Measurements from ENCODE around the gene NKX1-2. TPM values are rescaled to one million over a fixed set of nuclear protein-coding genes. Genes with fewer than 3 reads are reported as not detected.

NKX1-2 gene
- polyA plus RNA-seq, 1 of the 3 experiments (the other 2 are of a cell fraction), result not detected

GRCh38 chr10:124453960-124454610 is 4.2 kb upstream of the NKX1-2 start:
- Histone ChIP-seq H3K9me2 (no peaks in the 10 kb centered on the region), H3K4me3 (ENCODE audit: low read depth in 2 of 2, low read length in 1 of 2) (no peak overlapping the region), H3K27ac (ENCODE audit: low read depth in 2 of 2, low read length in 1 of 2) (no peak overlapping the region), H3K4me2 (no peak overlapping the region), H3K9ac (no peak overlapping the region), H3K9me3 (no peaks in the 10 kb centered on the region), H3K27me3 (ENCODE audit: insufficient read depth) (peaks cover 54% of the 10 kb centered on the region), H2AFZ (ENCODE audit: low read depth) (no peak overlapping the region), H3K79me2 (ENCODE audit: insufficient read depth) (no peaks in the 10 kb centered on the region), H3K36me3 (replicated peaks in 1 of 2; ENCODE audit: control insufficient read depth in 1 of 2, insufficient read depth in 2 of 2, low read length in 1 of 2) (no peaks in the 10 kb centered on the region), H3F3A (replicated peaks; ENCODE audit: insufficient read depth) (no peaks in the 10 kb centered on the region), H3K4me1 (ENCODE audit: control insufficient read depth in 1 of 2, insufficient read depth in 2 of 2, low read depth in 1 of 2, low read length in 1 of 2) (peaks cover 0 to 3% of the 10 kb centered on the region in 2 experiments; a peak in 1 of 4 replicates), H4K20me1 (ENCODE audit: insufficient read depth) (no peaks in the 10 kb centered on the region)
- DNase-seq, result no peak
- 30% methylated on average over 8 of the region's 8 CpGs for WGBS (ENCODE audit: low lambda C conversion rate)
- ChIA-PET CTCF (no interaction called here), POLR2A (interaction anchor here (0.6 kb wide), 1 partner anchor 40 kb away, joined by 3 read pairs; no protein-coding TSS in a partner anchor)
- no peak for TF ChIP-seq PBX3 (IDR thresholded peaks at IDR 0.05)
- TF ChIP-seq USF2 (IDR thresholded peaks at IDR 0.05; ENCODE audit: borderline replicate concordance, low read depth, low read length), result no peak
- no peak for TF ChIP-seq RFX5 (IDR thresholded peaks at IDR 0.05; ENCODE audit: low read length)
- TF ChIP-seq CHD2 (IDR thresholded peaks at IDR 0.05; ENCODE audit: low read length, partially characterized antibody), result no peak
- no peak for TF ChIP-seq MEF2A (IDR thresholded peaks at IDR 0.05; ENCODE audit: borderline replicate concordance, low read depth)
- TF ChIP-seq RXRA (IDR thresholded peaks at IDR 0.05; ENCODE audit: borderline replicate concordance, low read depth), result no peak
- no peak for TF ChIP-seq YY1 (IDR thresholded peaks at IDR 0.05; ENCODE audit: low read depth)
- no peak for TF ChIP-seq RAD21 (IDR thresholded peaks at IDR 0.05; ENCODE audit: low read length)
- no peak for TF ChIP-seq ELF1 (IDR thresholded peaks at IDR 0.05)
- no peak for TF ChIP-seq REST (IDR thresholded peaks at IDR 0.05; ENCODE audit: low read depth, low read length)
- no peak for TF ChIP-seq GATA2 (CRISPR knock-in tag; IDR thresholded peaks at IDR 0.05)
- TF ChIP-seq TEAD4 (IDR thresholded peaks at IDR 0.05; ENCODE audit: borderline replicate concordance, insufficient read depth), result no peak
- no peak for TF ChIP-seq TCF12 (IDR thresholded peaks at IDR 0.05)
- TF ChIP-seq MAX (IDR thresholded peaks at IDR 0.05; ENCODE audit: low read depth), result no peak
- no peak for TF ChIP-seq USF1 (IDR thresholded peaks at IDR 0.05; ENCODE audit: borderline replicate concordance, low read depth)
- no peak for TF ChIP-seq NFIC (IDR thresholded peaks at IDR 0.05; ENCODE audit: borderline replicate concordance)
- no peak for TF ChIP-seq SIN3A (IDR thresholded peaks at IDR 0.05; ENCODE audit: borderline replicate concordance, low read depth, low read length)

Measured in SK-N-SH (cell line).